Measurements from ENCODE around the gene CDH24. TPM values are rescaled to one million over a fixed set of nuclear protein-coding genes. Genes with fewer than 3 reads are reported as not detected.

The CDH24 gene
- total and polyA plus RNA-seq, 2 experiments from 2014 or later, result 4.4 to 17.8 TPM

GRCh38 chr14:23091294-23092225, 34.2 kb upstream of the CDH24 start:
- H2AFZ ChIP-seq, result no peak overlapping the region
- ATAC-seq (no peak), DNase-seq (ENCODE audit: low spot score) (no peak)
- Mint-ChIP-seq H3K4me3 (no peak overlapping the region), H3K4me1 (peaks cover 2% of the 10 kb centered on the region; the same call in 2 of the 3 replicates), H3K9me3 (no peaks in the 10 kb centered on the region), H3K27me3 (ENCODE audit: insufficient read depth, low read depth, poor library complexity) (peaks cover 2% of the 10 kb centered on the region), H3K27ac (no peak overlapping the region), H3K36me3 (ENCODE audit: low read depth) (peaks cover 58% of the 10 kb centered on the region)
- no peaks in the 10 kb centered on the region for H3K27me3 ChIP-seq (ENCODE audit: insufficient read depth)
- no peak overlapping the region for H3K4me3 ChIP-seq
- H3K4me2 ChIP-seq, result no peak overlapping the region
- no peak for TF ChIP-seq STAT1 (IDR thresholded peaks at IDR 0.05; ENCODE audit: unreplicated experiment)
- no peak for TF ChIP-seq EZH2 (IDR thresholded peaks at IDR 0.05; ENCODE audit: low read depth, unreplicated experiment)
- no peak for TF ChIP-seq ZNF331 (CRISPR knock-in tag; IDR thresholded peaks at IDR 0.05; ENCODE audit: low read depth)
- TF ChIP-seq ETS1 (IDR thresholded peaks at IDR 0.05), result no peak
- TF ChIP-seq CREB1 (CRISPR knock-in tag; IDR thresholded peaks at IDR 0.05; ENCODE audit: low read depth), result no peak
- no peak for TF ChIP-seq REST (IDR thresholded peaks at IDR 0.05; ENCODE audit: unreplicated experiment)
- no peak for TF ChIP-seq POLR2AphosphoS5 (IDR thresholded peaks at IDR 0.05; ENCODE audit: low read depth)
- TF ChIP-seq ZNF114 (CRISPR knock-in tag; IDR thresholded peaks at IDR 0.05), result no peak
- no peak for TF ChIP-seq CTCF (conservative IDR thresholded peaks at IDR 0.05; ENCODE audit: low read depth in 2 of 2)
- TF ChIP-seq ZNF462 (CRISPR knock-in tag; IDR thresholded peaks at IDR 0.05), result no peak
- no peak for TF ChIP-seq NANOG (IDR thresholded peaks at IDR 0.05; ENCODE audit: borderline replicate concordance)
- TF ChIP-seq EZH2phosphoT487 (IDR thresholded peaks at IDR 0.05; ENCODE audit: unreplicated experiment), result no peak
- TF ChIP-seq JUNB (IDR thresholded peaks at IDR 0.05; ENCODE audit: unreplicated experiment), result no peak
- H3K9me2 ChIP-seq (ENCODE audit: insufficient read depth), result no peaks in the 10 kb centered on the region
- no peaks in the 10 kb centered on the region; the same call in 1 of the 2 replicates for H3F3A ChIP-seq (replicated peaks; ENCODE audit: low read depth)
- peaks cover 62% of the 10 kb centered on the region for H3K79me2 ChIP-seq (replicated peaks; ENCODE audit: insufficient read depth)
- H3K27ac ChIP-seq (ENCODE audit: low read depth), result no peak overlapping the region
- H4K20me1 ChIP-seq (replicated peaks; ENCODE audit: insufficient read depth), result peaks cover 26% of the 10 kb centered on the region
- H3K4me1 ChIP-seq (ENCODE audit: insufficient read depth), result peaks cover 7% of the 10 kb centered on the region
- peaks cover 50% of the 10 kb centered on the region for H3K36me3 ChIP-seq (ENCODE audit: insufficient read depth)
